Measurements from ENCODE around the gene PI4K2A.
A peak's percentile ranks its signal among the peaks of the same experiment; 100 is the strongest.

Gene PI4K2A

GRCh38 chr10:97701438-97702069 is 61.1 kb downstream of the PI4K2A start:
- DNase-seq (ENCODE audit: extremely low spot score, insufficient read length, low read depth) (no peak), FAIRE-seq (peak; percentile 86)

- no peak for DNase-seq (ENCODE audit: extremely low spot score, insufficient read length, low read depth)
- FAIRE-seq = no peak
These were observed 63.1 kb downstream of the PI4K2A start for GRCh38 chr10:97703398-97704067.

GRCh38 chr10:97704341-97704740 is 63.9 kb downstream of the PI4K2A start:
- DNase-seq (ENCODE audit: extremely low spot score, insufficient read length, low read depth) (no peak), FAIRE-seq (no peak)

- DNase-seq (ENCODE audit: extremely low spot score, insufficient read length, low read depth) (no peak), FAIRE-seq (no peak)
These were observed 64.7 kb downstream of the PI4K2A start for GRCh38 chr10:97705006-97705670.

GRCh38 chr10:97707134-97707861 is 66.8 kb downstream of the PI4K2A start:
- DNase-seq (ENCODE audit: extremely low spot score, insufficient read length, low read depth) (no peak), FAIRE-seq (no peak)

- DNase-seq (ENCODE audit: extremely low spot score, insufficient read length, low read depth) = no peak
- no peak for FAIRE-seq
These were observed 67.7 kb downstream of the PI4K2A start for GRCh38 chr10:97708167-97708566.

GRCh38 chr10:97708976-97709946 is 68.8 kb downstream of the PI4K2A start:
- peak; percentile 26 for FAIRE-seq

GRCh38 chr10:97711640-97712572 is 71.4 kb downstream of the PI4K2A start:
- no peak for DNase-seq (ENCODE audit: extremely low spot score, insufficient read length, low read depth)
- no peak for FAIRE-seq

More at GRCh38 chr10:97708976-97709946, 68.8 kb downstream of the PI4K2A start:
- no peak for DNase-seq (ENCODE audit: extremely low spot score, insufficient read length, low read depth)

GRCh38 chr10:97713339-97713825 is 72.9 kb downstream of the PI4K2A start, which contains the start of gene MARVELD1:
Gene MARVELD1, plus strand, starts transcription at chr10:97713730. Its CDS starts 147 bp downstream, at chr10:97713877.
- no peak for DNase-seq (ENCODE audit: extremely low spot score, insufficient read length, low read depth)
- FAIRE-seq = no peak

GRCh38 chr10:97713826-97714400 is 73.4 kb downstream of the PI4K2A start:
- peak; percentile 66 for DNase-seq (ENCODE audit: extremely low spot score, insufficient read length, low read depth)
- peak; percentile 68 for FAIRE-seq

- FAIRE-seq (peak; percentile 24), DNase-seq (ENCODE audit: extremely low spot score, insufficient read length, low read depth) (no peak)
These were observed 74.2 kb downstream of the PI4K2A start for GRCh38 chr10:97714401-97715258.

GRCh38 chr10:97715259-97715874 is 74.9 kb downstream of the PI4K2A start:
- FAIRE-seq = no peak
- no peak for DNase-seq (ENCODE audit: extremely low spot score, insufficient read length, low read depth)

- no peak for FAIRE-seq
- no peak for DNase-seq (ENCODE audit: extremely low spot score, insufficient read length, low read depth)
These were observed 77.2 kb downstream of the PI4K2A start for GRCh38 chr10:97717627-97718026.

GRCh38 chr10:97718178-97718577 is 77.7 kb downstream of the PI4K2A start:
- no peak for FAIRE-seq

GRCh38 chr10:97718659-97719142 is 78.2 kb downstream of the PI4K2A start:
- DNase-seq (ENCODE audit: extremely low spot score, insufficient read length, low read depth) (no peak), FAIRE-seq (no peak)

More at GRCh38 chr10:97718178-97718577, 77.7 kb downstream of the PI4K2A start:
- DNase-seq (ENCODE audit: extremely low spot score, insufficient read length, low read depth) = no peak

- FAIRE-seq (no peak), DNase-seq (ENCODE audit: extremely low spot score, insufficient read length, low read depth) (no peak)
These were observed 79.1 kb downstream of the PI4K2A start for GRCh38 chr10:97719602-97720001.

Measured in GM18507 (cell line).